HT-29 (cell line): ENCODE results near the gene ABCA10. TPM values are rescaled to one million over a fixed set of nuclear protein-coding genes. Genes with fewer than 3 reads are reported as not detected.

ENCODE experiments used
- DNase-seq: peaks from one replicate; pipeline ENCODE4 v3.0.0-alpha.2; 2015; ENCODE audit warnings: low spot score
- small RNA-seq: library from RNA; depleted of rRNA; stranded (forward); fragments of <200 nt; gene quantifications from one replicate; pipeline ENCODE3, GENCODE V24; 2014
- total RNA-seq: library from RNA; depleted of rRNA; stranded (reverse); fragments of >200 nt; shearing (Covaris generic); gene quantifications from 2 replicates; pipeline ENCODE4 v1.2.3, GENCODE V29; 2014; rRNA removed

Gene ABCA10
- total RNA-seq, 1 experiment from 2014 or later = 0.25 TPM

- DNase-seq = no peak
These were observed 124.9 kb downstream of the ABCA10 start for GRCh38 chr17:69103557-69104233.

GRCh38 chr17:69098625-69099024, 130.0 kb downstream of the ABCA10 start:
- no peak for DNase-seq

Small RNA genes within 50 kb of the gene (small RNA-seq; reads per million reads assigned to genes)
- not detected for gene MIR4524B

Other genes with a start within 250 kb of the ABCA10 start
- not detected in 2 replicates for gene ABCA9, start 167.9 kb downstream of the ABCA10 start, total RNA-seq
- not detected in 2 replicates for gene ABCA6, start 86.9 kb downstream of the ABCA10 start, total RNA-seq
- 0.97 and 1.9 TPM in 2 replicates for gene ABCA5, start 98.3 kb upstream of the ABCA10 start, total RNA-seq
- gene MAP2K6, start 185.9 kb upstream of the ABCA10 start, total RNA-seq = 5.3 and 7.0 TPM in 2 replicates